GM19240 (cell line): ENCODE data around the gene ABCF1.

Experiments used
- DNase-seq: peaks from one replicate; pipeline ENCODE4 v3.0.0; 2011; ENCODE audit warnings: low spot score; ENCODE audit not compliant: insufficient read length

Gene ABCF1

GRCh38 chr6:30625511-30625910 lies 54.3 kb downstream of the ABCF1 start:
- no peak for DNase-seq

GRCh38 chr6:30626484-30627366 lies 55.5 kb downstream of the ABCF1 start, which contains the start of gene ATAT1:
TSS of gene ATAT1 (plus strand) at chr6:30626874.
- peak; percentile 81 for DNase-seq

- no peak for DNase-seq
Measured at GRCh38 chr6:30635834-30636233, 64.6 kb downstream of the ABCF1 start.

- no peak for DNase-seq
Measured at GRCh38 chr6:30640481-30640880, 69.2 kb downstream of the ABCF1 start.

GRCh38 chr6:30641048-30641447 lies 69.8 kb downstream of the ABCF1 start:
- no peak for DNase-seq
